Naive thymus-derived CD4-positive, alpha-beta T cell (primary cell): ENCODE measurements around the gene CORO2A. TPM values are rescaled to one million over a fixed set of nuclear protein-coding genes. Genes with fewer than 3 reads are reported as not detected.
"Not testable (repeated sequence)": the region's sequence is repeated elsewhere in the genome, so short reads cannot be mapped to it uniquely, and the experiment has no call there.

Experiments used
- ATAC-seq: fragments of 150-1000 bp; cut with Tn5 transposase; 2 replicates; pipeline ENCODE4 v1.10.0; 2021; ENCODE audit warnings: mild to moderate bottlenecking, moderate library complexity
- CTCF ChIA-PET: fragments of 350-600 bp; sonication (Branson Sonifier 250); formaldehyde crosslinking; loops from one replicate; lab custom pipeline; 2021; ENCODE audit warnings: antibody characterized with exemption; lab: Charles Lee
- POLR2A ChIA-PET: fragments of 350-600 bp; sonication (Branson Sonifier 250); formaldehyde crosslinking; loops from one replicate; lab custom pipeline; 2021; ENCODE audit warnings: antibody characterized with exemption, inconsistent platforms; lab: Charles Lee
- DNase-seq, 9 donors: peaks; one replicate each; pipeline versions ENCODE4 v3.0.0 to v3.0.0-alpha.2; 2020 to 2022; ENCODE audit warnings: mixed read lengths in 1 of 9
- H3K27ac ChIP-seq: one replicate; pipeline ENCODE4 v1.7.0; 2013; ENCODE audit warnings: mild to moderate bottlenecking, low read depth, low read length, moderate library complexity
- H3K27me3 ChIP-seq, 2 donors: one replicate each; pipeline ENCODE4 v1.7.0; 2013; ENCODE audit warnings: low read length in 2 of 2, mild to moderate bottlenecking in 2 of 2, moderate library complexity in 2 of 2; ENCODE audit not compliant: control insufficient read depth in 2 of 2, insufficient read depth in 2 of 2
- H3K36me3 ChIP-seq, 3 experiments: 1 replicate in 2 of 3; 2 replicates in 1 of 3; pipeline ENCODE4 v1.7.0; 2013; ENCODE audit warnings: low read length in 3 of 3, mild to moderate bottlenecking in 3 of 3, moderate library complexity in 1 of 3; ENCODE audit not compliant: insufficient read depth in 3 of 3, control insufficient read depth in 2 of 3
- H3K4me1 ChIP-seq, 2 donors: one replicate each; pipeline ENCODE4 v1.7.0; 2013; ENCODE audit warnings: low read length in 2 of 2, mild to moderate bottlenecking in 2 of 2, moderate library complexity in 1 of 2; ENCODE audit not compliant: control insufficient read depth in 2 of 2, insufficient read depth in 2 of 2
- H3K4me3 ChIP-seq: 2 replicates; pipeline ENCODE4 v1.7.0; 2013; ENCODE audit warnings: mild to moderate bottlenecking, low read length
- H3K9me3 ChIP-seq, 3 experiments: 1 replicate in 2 of 3; 2 replicates in 1 of 3; pipeline ENCODE4 v1.7.0; 2013; ENCODE audit warnings: low read length in 3 of 3; ENCODE audit not compliant: control insufficient read depth in 2 of 3
- H3K27ac Mint-ChIP-seq, 9 donors: one replicate each; pipeline ENCODE4 v1.8.0; 2020 to 2022; ENCODE audit warnings: mixed read lengths in 9 of 9, mild to moderate bottlenecking in 8 of 9, moderate library complexity in 5 of 9, inconsistent platforms in 2 of 9
- H3K27me3 Mint-ChIP-seq, 5 donors: one replicate each; pipeline ENCODE4 v1.8.0; 2021 to 2022; ENCODE audit warnings: mixed read lengths in 5 of 5, mild to moderate bottlenecking in 1 of 5
- H3K36me3 Mint-ChIP-seq, 5 donors: one replicate each; pipeline ENCODE4 v1.8.0; 2020 to 2022; ENCODE audit warnings: mixed read lengths in 5 of 5, mild to moderate bottlenecking in 3 of 5, inconsistent platforms in 1 of 5
- H3K4me1 Mint-ChIP-seq, 7 donors: one replicate each; pipeline ENCODE4 v1.8.0; 2020 to 2022; ENCODE audit warnings: mixed read lengths in 7 of 7, mild to moderate bottlenecking in 3 of 7, inconsistent platforms in 1 of 7
- H3K4me3 Mint-ChIP-seq, 10 donors: one replicate each; pipeline ENCODE4 v1.8.0; 2020 to 2022; ENCODE audit warnings: mild to moderate bottlenecking in 10 of 10, mixed read lengths in 10 of 10, moderate library complexity in 6 of 10, inconsistent platforms in 2 of 10
- H3K9me3 Mint-ChIP-seq, 11 donors: one replicate each; pipeline ENCODE4 v1.8.0; 2020 to 2022; ENCODE audit warnings: mixed read lengths in 11 of 11, mild to moderate bottlenecking in 4 of 11, inconsistent platforms in 1 of 11, moderate library complexity in 1 of 11
- intact Hi-C, 2 donors: fragments of 100-400 bp; cut with micrococcal nuclease; formaldehyde crosslinking; loops; one replicate each; pipeline ENCODE4 v1.15.1; 2023
- polyA plus RNA-seq, 2 donors: library from polyadenylated mRNA; unstranded; fragments of 300-500 nt; fragmentation: Illumina TruSeq; gene quantifications; one replicate each; pipeline ENCODE4 v1.2.3, GENCODE V29; 2021
- total RNA-seq, 6 experiments: library from RNA in 5 of 6; stranded (reverse) in 5 of 6; gene quantifications; 1 replicate in 5 of 6; 2 replicates in 1 of 6; pipeline ENCODE4 v1.2.3 and lab custom pipeline; 2021 to 2026

Gene CORO2A
- total and polyA plus RNA-seq, 7 experiments from 2014 or later: 3.0 to 9.7 (median 7.7) TPM

DNA sequence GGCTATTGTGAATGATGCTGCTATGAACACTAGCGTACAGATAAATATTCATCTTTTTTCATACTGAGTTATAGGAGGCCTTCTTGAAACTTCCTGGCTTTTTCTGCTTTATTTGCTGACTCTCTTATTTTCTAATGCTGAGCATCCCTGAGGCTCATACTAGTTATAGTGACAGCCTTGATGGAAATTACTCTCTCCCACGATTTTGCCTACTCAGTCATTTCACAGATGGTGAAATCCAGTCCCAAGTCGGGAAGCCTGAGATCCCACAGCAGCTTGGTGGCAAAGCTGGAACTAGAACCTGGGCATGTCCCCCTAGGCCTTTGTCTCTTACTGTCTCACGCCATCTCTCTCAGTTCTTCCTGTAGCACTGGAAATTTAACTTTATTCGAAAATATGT lies 113.5 kb downstream of the CORO2A start:
- Mint-ChIP-seq H3K9me3 (peaks cover 0 to 2% (median 0%) of the 10 kb centered on the region in 11 donors), H3K27ac (peak overlapping the region; percentile 58 to 94 (median 78)), H3K4me3 (no peak overlapping the region), H3K4me1 (peaks cover 17 to 73% (median 67%) of the 10 kb centered on the region in 7 donors), H3K36me3 (peaks cover 7 to 42% (median 17%) of the 10 kb centered on the region in 5 donors), H3K27me3 (no peaks in the 10 kb centered on the region)
- H3K4me3 ChIP-seq: no peak overlapping the region
- intact Hi-C loops: loop anchor here in 1 of 2 donors (10.0 kb wide), 1 partner anchor 716 kb away; the partner anchor contains the start of gene ANKS6
- ATAC-seq (no peak), DNase-seq (no peak)
- no peaks in the 10 kb centered on the region for H3K9me3 ChIP-seq
- H3K27me3 ChIP-seq: no peaks in the 10 kb centered on the region
- no peak overlapping the region for H3K27ac ChIP-seq
- ChIA-PET POLR2A (interaction anchor here (0.7 to 4.2 kb wide), 6 partner anchors 14 to 177 kb away, joined by 3 to 19 read pairs (median 6); partner anchors contain the start of gene TBC1D2), CTCF (interaction anchor here (0.6 to 0.9 kb wide), 3 partner anchors 19 to 49 kb away, joined by 3 read pairs; no protein-coding TSS in a partner anchor)
- peaks cover 16 to 51% (median 16%) of the 10 kb centered on the region in 3 experiments for H3K36me3 ChIP-seq
- peaks cover 27 to 50% of the 10 kb centered on the region in 2 donors for H3K4me1 ChIP-seq

DNA sequence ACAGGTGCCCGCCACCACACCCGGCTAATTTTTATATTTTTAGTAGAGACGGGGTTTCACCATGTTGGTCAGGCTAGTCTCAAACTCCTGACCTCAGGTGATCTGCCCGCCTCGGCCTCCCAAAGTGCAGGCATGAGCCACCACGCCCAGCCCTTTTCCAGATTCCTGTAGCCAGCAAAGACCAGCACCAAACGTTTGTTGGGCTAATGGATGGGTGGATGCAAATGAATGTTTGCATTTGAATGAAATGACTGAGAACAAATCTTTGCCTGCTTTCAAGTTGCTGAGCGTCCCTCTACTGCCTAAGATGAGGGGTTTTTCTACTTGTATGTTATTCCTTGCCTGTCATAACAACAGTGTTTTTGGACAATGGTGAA lies 115.9 kb downstream of the CORO2A start:
- not testable (repeated sequence) for H3K9me3 ChIP-seq, H3K27me3 Mint-ChIP-seq, H3K27me3 ChIP-seq, ATAC-seq, H3K9me3 Mint-ChIP-seq, H3K4me3 ChIP-seq, DNase-seq
- H3K36me3 Mint-ChIP-seq: peaks cover 0 to 22% (median 14%) of the 10 kb centered on the region in 5 donors
- peaks cover 27 to 33% of the 10 kb centered on the region in 2 donors for H3K4me1 ChIP-seq
- POLR2A ChIA-PET: interaction anchor here (0.5 to 5.2 kb wide), 4 partner anchors 10 to 179 kb away, joined by 3 to 31 read pairs (median 8); partner anchors contain the start of genes TBC1D2 and TRIM14
- CTCF ChIA-PET: interaction anchor here (2.0 kb wide), 1 partner anchor 42 kb away, joined by 4 read pairs; the partner anchor contains the start of gene TRIM14
- peak overlapping the region in 2 of 10 donors; percentile 53 to 65 for H3K4me3 Mint-ChIP-seq
- H3K27ac ChIP-seq: peak overlapping the region; percentile 81
- peaks cover 6 to 28% (median 7%) of the 10 kb centered on the region in 3 experiments for H3K36me3 ChIP-seq
- H3K27ac Mint-ChIP-seq: peak overlapping the region; percentile 83 to 98 (median 94)
- H3K4me1 Mint-ChIP-seq: peaks cover 9 to 53% (median 47%) of the 10 kb centered on the region in 7 donors
- intact Hi-C loops: loop anchor here in 1 of 2 donors (1.0 to 10.0 kb wide), 2 partner anchors 179 to 718 kb away; partner anchors contain the start of genes ANKS6 and TBC1D2

DNA sequence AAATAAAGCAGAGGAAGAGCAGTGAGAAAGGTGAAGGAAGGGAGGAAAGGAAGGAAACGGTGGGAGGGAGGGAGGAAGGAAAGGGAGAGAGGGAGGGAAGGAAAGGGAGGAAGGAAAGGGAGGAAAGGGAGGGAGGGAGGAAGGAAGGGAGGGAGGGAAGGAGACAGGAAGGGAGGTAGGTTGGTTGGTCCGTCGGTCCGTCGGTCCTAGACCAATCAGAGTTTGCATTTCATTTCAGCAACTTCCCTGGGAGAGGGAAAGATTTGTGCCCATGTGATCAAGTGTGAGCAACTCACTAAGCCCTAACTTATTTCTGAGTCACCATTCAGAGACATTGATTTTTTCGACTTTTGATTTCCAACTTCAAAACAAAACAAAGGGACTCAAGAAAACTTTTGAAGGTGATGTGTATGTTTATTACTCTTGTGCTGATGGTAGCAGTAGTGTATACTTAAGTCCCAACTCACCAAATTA lies 117.1 kb downstream of the CORO2A start:
- Mint-ChIP-seq H3K4me3 (peak overlapping the region; percentile 48 to 73 (median 54)), H3K9me3 (peaks cover 0 to 2% (median 0%) of the 10 kb centered on the region in 11 donors), H3K4me1 (peaks cover 0 to 52% (median 45%) of the 10 kb centered on the region in 7 donors), H3K36me3 (peaks cover 0 to 16% (median 11%) of the 10 kb centered on the region in 5 donors), H3K27me3 (no peaks in the 10 kb centered on the region), H3K27ac (peak overlapping the region; percentile 83 to 98 (median 94))
- ChIA-PET POLR2A (interaction anchor here (0.6 to 5.2 kb wide), 6 partner anchors 26 to 182 kb away, joined by 3 to 31 read pairs (median 16); partner anchors contain the start of genes TBC1D2 and TRIM14), CTCF (interaction anchor here (0.6 to 2.3 kb wide), 7 partner anchors 43 to 196 kb away, joined by 3 to 15 read pairs (median 3); partner anchors contain the start of gene TRIM14)
- DNase-seq (peak in 1 of 9 donors; percentile 46), ATAC-seq (peak; percentile 53)
- H3K4me3 ChIP-seq: no peak overlapping the region
- H3K27ac ChIP-seq: peak overlapping the region; percentile 81
- H3K9me3 ChIP-seq: no peaks in the 10 kb centered on the region
- H3K27me3 ChIP-seq: no peaks in the 10 kb centered on the region
- H3K36me3 ChIP-seq: peaks cover 0 to 16% (median 7%) of the 10 kb centered on the region in 3 experiments
- peaks cover 27 to 28% of the 10 kb centered on the region in 2 donors for H3K4me1 ChIP-seq
- intact Hi-C loops: loop anchor here (1.0 to 10.0 kb wide), 6 partner anchors 18 to 719 kb away; partner anchors contain the start of genes ANKS6 (in 1 of the 2) and NANS (in 1 of the 2)

DNA sequence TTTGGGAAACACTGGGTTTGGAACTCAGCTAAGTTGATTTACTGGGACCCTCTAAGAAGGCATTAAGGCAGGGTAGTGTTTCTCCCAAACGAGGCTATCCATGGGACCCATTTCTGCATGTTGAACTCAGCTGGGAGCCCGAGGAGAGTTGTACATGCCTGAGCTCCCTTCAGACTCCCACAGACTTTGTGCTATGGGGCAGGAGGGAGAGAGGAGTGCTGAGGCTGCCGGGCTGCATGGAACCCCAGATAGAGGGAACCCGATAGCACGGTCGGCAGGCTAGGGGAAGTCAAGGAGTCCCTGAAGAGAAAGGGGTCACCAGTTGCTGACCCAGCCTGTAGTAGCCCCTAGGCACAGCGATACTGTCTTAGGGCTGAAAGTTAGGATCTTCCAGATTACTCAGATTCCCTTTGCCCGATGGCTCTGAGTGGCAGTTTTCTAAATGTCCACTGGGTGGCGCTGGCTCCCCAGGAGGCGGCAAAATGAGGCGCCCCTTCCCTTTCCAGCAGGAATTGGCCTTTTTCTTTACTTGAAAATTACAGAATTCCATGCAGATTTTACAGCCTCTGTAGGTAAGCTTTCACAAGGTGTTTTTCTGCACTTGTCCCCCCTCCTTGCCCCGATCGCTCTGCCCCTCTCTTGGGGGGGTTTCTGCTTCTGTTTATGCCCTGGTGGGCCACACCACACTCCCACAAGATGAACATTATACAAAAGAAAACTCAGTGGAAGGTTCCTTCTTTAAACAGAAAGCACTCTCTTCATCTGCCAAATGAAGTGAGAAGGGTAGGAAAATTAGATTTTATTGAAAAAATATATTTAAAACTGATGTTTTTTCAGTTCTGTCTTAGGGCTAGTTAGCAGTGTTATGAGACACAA lies 118.1 kb downstream of the CORO2A start:
- DNase-seq (peak; percentile 46 to 78 (median 63)), ATAC-seq (peak; percentile 47)
- Histone ChIP-seq H3K4me3 (no peak overlapping the region), H3K36me3 (peaks cover 0 to 9% (median 7%) of the 10 kb centered on the region in 3 experiments), H3K27me3 (no peaks in the 10 kb centered on the region), H3K9me3 (no peaks in the 10 kb centered on the region), H3K4me1 (peaks cover 27 to 28% of the 10 kb centered on the region in 2 donors), H3K27ac (peak overlapping the region; percentile 81)
- POLR2A ChIA-PET: interaction anchor here (1.0 to 5.2 kb wide), 7 partner anchors 27 to 182 kb away, joined by 5 to 31 read pairs (median 10); partner anchors contain the start of genes TBC1D2, TRIM14 and TRMO
- intact Hi-C loops: loop anchor here (1.0 to 10.0 kb wide), 11 partner anchors 28 to 720 kb away; partner anchors contain the start of genes CORO2A (in 2 of the 2) and ANKS6 (in 1 of the 2)
- peak overlapping the region; percentile 26 to 79 (median 64) for H3K4me3 Mint-ChIP-seq
- H3K4me1 Mint-ChIP-seq: peaks cover 0 to 55% (median 46%) of the 10 kb centered on the region in 7 donors
- CTCF ChIA-PET: interaction anchor here (0.5 to 2.3 kb wide), 21 partner anchors 17 to 1434 kb away, joined by 3 to 15 read pairs (median 4); partner anchors contain the start of genes CORO2A and TRIM14
- H3K27me3 Mint-ChIP-seq: no peaks in the 10 kb centered on the region
- H3K27ac Mint-ChIP-seq: peak overlapping the region; percentile 83 to 98 (median 94)
- peaks cover 0 to 2% (median 0%) of the 10 kb centered on the region in 11 donors for H3K9me3 Mint-ChIP-seq
- H3K36me3 Mint-ChIP-seq: peaks cover 0 to 13% (median 10%) of the 10 kb centered on the region in 5 donors

DNA sequence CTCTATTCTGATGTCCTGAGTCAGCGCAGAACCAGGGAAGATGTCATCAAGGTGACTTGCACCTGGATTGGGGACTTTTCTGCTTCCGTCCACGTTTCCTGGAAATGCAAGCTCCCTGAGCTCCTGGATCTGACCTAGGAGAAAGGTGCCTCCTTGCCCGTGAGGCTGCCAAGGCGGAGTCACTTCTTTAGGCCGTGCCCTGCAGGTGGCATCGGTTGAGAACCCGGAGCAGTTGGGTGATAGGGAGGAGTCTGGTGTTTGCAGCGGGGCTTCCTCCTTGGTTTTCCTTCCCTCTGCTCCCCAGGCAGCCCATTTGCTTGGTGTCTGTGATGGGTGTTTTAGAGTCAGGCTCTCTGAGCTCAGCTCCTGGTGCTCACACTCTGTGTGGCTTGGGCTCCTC lies 120.7 kb downstream of the CORO2A start:
- H3K36me3 ChIP-seq: no peaks in the 10 kb centered on the region
- intact Hi-C loops: loop anchor here (5.0 to 10.0 kb wide), 2 partner anchors 121 to 723 kb away; partner anchors contain the start of genes ANKS6 (in 1 of the 2) and CORO2A (in 1 of the 2)
- Mint-ChIP-seq H3K27me3 (no peaks in the 10 kb centered on the region), H3K4me1 (peaks cover 0 to 46% (median 35%) of the 10 kb centered on the region in 7 donors), H3K36me3 (peaks cover 0 to 7% (median 5%) of the 10 kb centered on the region in 5 donors), H3K9me3 (peaks cover 0 to 2% (median 0%) of the 10 kb centered on the region in 11 donors), H3K4me3 (no peak overlapping the region), H3K27ac (peak overlapping the region in 3 of 9 donors; percentile 15 to 51 (median 31))
- H3K9me3 ChIP-seq: no peaks in the 10 kb centered on the region
- ChIA-PET POLR2A (interaction anchor here (1.1 to 1.5 kb wide), 2 partner anchors 30 to 88 kb away, joined by 3 to 5 read pairs; partner anchors contain the start of gene ANP32B), CTCF (interaction anchor here (0.6 to 1.9 kb wide), 3 partner anchors 47 to 193 kb away, joined by 4 to 7 read pairs (median 4); no protein-coding TSS in a partner anchor)
- ATAC-seq (no peak), DNase-seq (no peak)
- no peaks in the 10 kb centered on the region for H3K27me3 ChIP-seq
- H3K27ac ChIP-seq: no peak overlapping the region
- H3K4me1 ChIP-seq: peaks cover 27% of the 10 kb centered on the region in 2 donors
- H3K4me3 ChIP-seq: no peak overlapping the region
